Epithelial cell of prostate (primary cell): ENCODE data around the gene LYPLA2.
A peak's percentile ranks its signal among the peaks of the same experiment; 100 is the strongest.
"Not testable (repeated sequence)": the region's sequence is repeated elsewhere in the genome, so short reads cannot be mapped to it uniquely, and the experiment has no call there.

Experiments used
- DNase-seq: peaks from one replicate; pipeline ENCODE4 v3.0.0-alpha.2; 2011; ENCODE audit warnings: low read depth, low spot score
- H3K27ac ChIP-seq: fragments of 450-650 bp; 2 replicates; pipeline ENCODE4 v1.5.1; 2017; ENCODE audit warnings: mild to moderate bottlenecking

The LYPLA2 gene

DNA sequence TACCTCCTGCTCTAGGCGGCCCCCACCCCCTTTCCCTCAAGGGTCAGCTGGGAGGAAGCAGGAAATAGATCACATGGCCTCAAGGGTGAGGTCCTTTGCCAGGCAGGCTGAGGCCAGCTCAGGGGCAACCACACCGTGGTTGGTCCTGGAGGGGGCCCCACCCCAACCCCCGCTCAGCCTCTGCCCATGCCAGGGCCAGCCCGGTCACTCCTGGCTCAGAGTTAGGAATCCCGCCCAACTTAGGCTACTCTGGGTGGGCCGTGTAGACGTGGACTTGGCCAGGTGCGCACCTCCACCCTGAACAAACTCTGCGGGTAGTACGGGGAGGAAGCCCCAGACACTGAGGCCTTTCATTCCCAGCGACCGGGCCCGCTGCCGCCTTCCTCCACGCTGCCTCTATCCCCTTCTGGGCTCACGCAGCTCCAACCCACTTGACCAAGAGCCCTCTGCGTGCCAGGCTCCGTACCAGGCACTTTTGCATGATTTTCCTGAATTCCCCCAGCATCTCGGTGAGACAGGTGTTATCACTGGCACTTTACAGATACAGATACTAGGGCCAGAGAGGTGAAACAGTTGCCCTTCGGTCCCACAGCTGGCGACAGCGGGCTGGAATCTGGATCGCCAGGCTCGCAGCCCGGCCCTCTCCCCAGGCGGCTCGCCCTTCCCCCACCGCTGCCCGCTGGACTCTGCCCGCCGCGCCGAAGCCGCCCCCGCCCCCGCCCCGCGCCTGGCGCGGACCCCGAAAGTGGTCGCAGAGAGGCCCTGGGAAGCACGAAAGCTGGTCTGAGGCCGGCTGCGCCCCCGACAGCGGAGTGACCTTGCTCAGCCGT, 8.8 kb downstream of the LYPLA2 start:
- DNase-seq: peak; percentile 69
- H3K27ac ChIP-seq: peak overlapping the region; percentile 99

DNA sequence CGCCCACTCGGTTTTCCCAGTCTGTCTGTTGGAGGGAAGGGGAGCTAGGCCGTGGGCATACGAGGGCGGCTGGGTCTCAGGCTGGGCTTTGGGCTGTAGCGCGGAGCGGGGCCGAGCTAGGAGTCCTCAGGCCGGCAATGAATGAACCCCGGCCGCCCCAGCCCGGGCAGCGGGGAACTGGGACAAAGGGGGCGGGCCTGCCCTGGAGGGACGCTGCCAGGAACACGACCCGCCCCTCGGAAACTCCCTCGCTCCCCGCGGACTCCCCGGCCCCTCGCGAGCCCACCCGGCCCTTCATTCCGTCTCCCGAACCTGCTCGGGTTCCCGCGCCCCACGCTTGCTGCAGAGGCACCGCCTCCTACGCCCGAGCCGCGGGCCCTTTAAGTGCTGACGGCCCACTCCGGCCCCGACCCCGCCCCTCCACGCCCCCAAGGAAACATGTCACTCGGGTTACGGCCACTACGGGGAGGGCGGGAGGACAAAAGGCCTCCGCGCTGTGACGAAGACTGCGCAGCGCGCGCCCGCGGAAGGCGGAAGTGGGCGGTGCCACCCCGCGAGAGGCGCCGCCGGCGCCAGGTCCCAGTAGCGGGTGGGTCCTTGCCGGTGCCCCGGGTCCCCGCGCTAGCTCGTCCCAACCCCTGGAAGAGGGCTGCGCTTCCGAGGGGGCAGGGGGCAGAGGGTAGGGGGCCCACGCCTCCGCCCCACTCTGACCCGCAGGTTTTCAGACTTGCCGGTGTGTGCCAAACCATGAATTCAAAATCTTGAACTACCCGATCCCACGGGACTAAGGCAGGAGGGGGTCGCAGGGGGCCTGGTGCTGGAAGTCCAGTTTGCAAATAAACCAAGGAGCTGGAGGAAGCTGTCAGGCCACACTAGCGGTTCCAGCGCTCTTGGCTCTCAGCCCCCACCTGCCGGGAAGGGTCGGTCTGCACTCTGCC, 9.7 kb downstream of the LYPLA2 start, which contains the start of gene GALE:
Gene GALE, minus strand, starts transcription at position 355 of the 938 bp plus-strand sequence. CDS start 1,747 bp downstream, outside the sequence.
- peak within 1 kb of the TSS; percentile 99 for H3K27ac ChIP-seq
- DNase-seq: peak; percentile 79

DNA sequence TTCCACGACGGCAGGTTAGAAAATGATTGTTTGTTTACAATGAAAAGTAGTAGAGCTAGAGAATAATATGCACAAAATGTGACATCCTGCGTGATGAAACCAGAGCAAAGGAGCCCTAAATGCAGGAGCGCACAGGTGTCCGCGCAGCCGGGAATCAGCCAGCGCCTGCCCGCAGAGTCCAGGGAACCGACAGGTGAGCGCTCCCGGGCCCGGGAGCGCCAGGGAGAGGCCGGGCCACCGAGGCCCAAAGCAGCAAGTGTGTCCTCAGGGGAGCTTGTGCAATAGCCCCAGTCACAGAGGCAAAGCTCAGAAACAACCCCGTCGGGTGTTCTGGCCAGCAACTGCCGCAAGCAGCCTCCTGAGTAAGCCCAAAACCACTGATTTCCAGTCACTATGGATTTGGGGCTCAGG, 10.4 kb downstream of the LYPLA2 start:
- peak overlapping the region; percentile 99 for H3K27ac ChIP-seq
- DNase-seq: no peak

DNA sequence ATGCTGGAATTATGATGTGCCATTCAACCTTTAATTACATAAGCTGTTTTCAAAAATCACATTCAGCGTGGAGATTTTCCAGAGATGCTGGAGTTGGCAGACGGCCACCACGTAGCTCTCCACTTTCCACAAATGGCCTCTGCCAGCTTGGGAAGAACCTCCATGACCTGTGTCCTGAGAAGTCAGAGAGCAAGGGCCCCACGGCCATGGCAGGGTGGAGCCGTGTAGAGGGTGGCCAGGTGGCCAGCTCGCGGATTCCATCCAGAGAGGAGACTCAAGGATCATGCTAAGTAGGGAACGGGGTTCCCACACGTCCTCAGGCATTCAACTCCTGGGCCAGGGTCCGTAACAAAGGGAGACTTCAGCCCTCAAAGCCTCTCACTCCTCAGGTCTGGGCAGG, 10.9 kb downstream of the LYPLA2 start:
- no peak for DNase-seq

DNA sequence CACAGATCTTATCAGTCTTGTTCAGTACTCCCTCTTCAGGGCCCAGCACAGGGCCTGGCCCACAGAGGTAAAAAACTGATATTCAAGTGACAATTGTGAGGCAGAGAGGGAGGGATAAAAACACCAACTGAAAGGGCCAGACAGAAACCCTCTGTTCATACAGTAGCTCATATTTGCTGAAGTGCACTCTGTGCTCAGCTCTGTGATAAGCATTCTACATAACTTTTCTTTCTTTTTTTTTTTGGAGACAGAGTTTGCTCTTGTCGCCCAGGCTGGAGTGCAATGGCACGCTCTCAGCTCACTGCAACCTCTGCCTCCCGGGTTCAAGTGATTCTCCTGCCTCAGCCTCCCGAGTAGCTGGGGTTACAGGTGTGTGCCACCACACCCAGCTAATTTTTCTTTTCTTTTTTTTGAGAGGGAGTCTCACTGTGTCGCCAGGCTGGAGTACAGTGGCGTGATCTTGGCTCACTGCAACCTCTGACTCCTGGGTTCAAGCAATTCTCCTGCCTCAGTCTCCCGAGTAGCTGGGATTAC, 11.9 kb downstream of the LYPLA2 start:
- not testable (repeated sequence) for DNase-seq, H3K27ac ChIP-seq

More for the DNA sequence above, 10.9 kb downstream of the LYPLA2 start:
- H3K27ac ChIP-seq: peak overlapping the region; percentile 99

DNA sequence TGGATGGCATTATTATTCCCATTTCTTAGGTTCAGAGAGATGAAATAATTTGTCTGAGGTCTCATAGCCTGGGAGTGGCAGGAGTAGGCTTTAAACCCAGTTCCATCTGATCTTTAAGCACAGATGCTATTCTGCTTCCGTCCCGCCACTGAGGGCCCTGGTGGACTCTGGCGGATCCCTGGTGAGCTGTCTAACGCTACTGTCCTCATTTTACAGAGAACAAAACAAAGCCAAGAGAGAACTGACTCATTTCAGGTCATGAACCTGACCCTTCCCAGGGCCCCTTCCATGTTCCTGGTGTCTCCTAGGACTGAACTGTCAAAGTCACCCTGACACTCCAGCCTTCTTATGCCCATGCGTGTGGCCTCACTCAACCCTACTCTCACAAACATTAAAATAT, 12.7 kb downstream of the LYPLA2 start:
- H3K27ac ChIP-seq: no peak overlapping the region
- DNase-seq: no peak

DNA sequence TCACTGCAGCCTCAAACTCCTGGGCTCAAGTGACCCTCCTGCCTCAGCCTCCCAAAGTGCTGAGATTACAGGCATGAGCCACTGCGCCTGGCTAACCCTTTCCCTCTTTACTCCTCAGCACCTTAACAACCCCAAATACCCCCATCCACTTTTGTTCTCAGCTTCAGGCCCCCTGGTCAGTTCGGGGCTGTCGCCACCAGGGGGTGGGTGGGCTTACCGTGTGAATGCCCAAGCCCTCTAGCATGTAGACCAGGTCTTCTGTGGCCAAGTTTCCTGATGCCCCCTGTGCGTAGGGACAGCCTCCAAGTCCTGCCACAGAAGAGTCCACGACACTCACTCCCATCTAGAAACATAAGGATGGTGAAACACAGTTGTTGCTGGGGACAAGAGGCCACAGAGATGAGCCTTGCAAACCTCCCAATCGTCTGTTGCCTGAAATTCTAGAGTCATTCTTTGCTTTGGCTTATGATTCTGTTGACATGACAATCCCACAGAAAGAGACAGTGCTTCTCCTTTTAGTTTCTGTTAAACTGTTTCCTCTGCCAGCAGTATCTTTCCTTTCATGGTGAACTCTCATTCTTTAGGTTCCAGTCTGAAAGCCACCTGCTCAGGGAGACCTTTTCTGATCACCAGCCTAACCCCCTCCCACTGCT, 13.4 kb downstream of the LYPLA2 start:
- no peak for DNase-seq

DNA sequence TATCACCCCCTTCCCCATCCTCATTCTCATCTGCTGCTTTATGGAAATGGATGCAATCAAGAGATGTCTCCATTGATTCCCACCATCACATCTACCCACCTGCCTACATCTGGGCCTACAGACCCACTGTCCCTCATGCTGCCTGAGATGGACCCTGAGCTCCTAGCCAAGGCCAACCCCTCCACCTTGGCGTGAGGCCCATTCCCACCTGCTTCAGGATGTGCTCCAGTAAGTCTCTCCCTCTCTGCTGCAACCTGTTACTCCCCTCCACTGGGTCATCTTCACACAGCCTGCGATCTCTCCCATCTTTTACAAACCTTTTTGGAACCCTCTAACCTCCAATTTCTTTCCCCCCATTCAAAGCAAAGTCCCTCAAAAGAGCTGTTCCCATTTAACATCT, 14.1 kb downstream of the LYPLA2 start:
- H3K27ac ChIP-seq: no peak overlapping the region

More for the DNA sequence above, 13.4 kb downstream of the LYPLA2 start:
- H3K27ac ChIP-seq: no peak overlapping the region

DNA sequence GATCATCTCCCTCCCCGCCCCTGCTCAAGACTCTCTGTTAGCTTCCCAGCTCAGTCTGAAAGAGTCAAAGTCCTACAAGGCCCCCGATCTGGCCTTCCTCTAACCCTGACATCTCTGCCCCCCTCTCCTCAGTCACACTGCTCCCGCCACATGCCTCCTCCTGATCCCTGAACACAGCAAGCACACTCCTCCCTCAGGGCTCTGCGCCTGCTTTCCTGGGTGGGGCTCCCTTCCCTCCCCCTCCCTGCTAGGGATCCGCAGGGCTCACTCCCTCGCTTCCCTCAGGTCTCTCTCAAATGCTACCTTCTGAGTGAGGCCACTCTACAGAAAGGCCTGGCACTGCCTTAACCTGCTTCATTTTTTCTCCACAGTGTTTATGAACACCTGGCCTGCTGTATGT, 15.3 kb downstream of the LYPLA2 start:
- no peak for DNase-seq
- H3K27ac ChIP-seq: no peak overlapping the region

More for the DNA sequence above, 14.1 kb downstream of the LYPLA2 start:
- DNase-seq: no peak

DNA sequence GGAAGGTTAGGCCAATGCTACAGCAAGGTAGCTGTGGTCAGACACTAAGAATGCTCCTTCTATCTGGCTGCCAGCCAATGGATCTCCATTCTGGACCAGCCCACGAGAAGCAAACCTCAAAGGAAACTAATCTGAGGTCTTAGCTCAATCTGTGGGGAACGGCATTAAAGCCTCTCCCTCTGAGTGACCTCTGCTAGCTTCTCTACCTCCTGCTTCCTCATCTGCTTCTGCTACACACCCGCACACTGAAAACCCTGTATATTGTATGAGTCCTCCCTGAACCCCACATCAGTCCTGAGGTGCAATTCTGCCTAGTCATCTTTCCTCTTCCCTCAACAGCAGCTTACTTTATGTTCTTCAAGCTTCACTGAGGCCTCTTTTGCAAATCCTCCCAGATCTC, 16.5 kb downstream of the LYPLA2 start:
- no peak overlapping the region for H3K27ac ChIP-seq
- no peak for DNase-seq

DNA sequence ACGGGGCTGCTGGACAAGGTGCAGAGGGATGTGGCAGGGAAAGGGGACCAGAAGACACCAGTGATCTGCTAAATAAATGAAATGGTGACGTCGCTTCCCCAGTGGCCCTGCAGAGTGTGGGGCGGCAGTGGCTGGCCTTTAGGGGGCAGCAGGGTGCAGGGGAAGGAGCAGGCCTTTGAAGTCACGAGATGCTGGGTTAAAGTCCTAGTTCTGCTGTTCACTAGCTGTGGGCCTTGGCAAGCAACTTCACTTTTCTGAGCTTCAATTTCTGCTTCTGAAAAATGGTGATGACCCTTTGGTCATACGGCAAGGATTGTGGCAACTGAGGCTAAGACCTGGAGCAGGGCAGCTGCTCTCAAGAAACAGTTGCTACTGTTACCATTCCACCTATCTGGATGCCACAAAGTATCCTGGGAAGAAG, 18.8 kb downstream of the LYPLA2 start:
- peak overlapping the region; percentile 9 for H3K27ac ChIP-seq
- no peak for DNase-seq

DNA sequence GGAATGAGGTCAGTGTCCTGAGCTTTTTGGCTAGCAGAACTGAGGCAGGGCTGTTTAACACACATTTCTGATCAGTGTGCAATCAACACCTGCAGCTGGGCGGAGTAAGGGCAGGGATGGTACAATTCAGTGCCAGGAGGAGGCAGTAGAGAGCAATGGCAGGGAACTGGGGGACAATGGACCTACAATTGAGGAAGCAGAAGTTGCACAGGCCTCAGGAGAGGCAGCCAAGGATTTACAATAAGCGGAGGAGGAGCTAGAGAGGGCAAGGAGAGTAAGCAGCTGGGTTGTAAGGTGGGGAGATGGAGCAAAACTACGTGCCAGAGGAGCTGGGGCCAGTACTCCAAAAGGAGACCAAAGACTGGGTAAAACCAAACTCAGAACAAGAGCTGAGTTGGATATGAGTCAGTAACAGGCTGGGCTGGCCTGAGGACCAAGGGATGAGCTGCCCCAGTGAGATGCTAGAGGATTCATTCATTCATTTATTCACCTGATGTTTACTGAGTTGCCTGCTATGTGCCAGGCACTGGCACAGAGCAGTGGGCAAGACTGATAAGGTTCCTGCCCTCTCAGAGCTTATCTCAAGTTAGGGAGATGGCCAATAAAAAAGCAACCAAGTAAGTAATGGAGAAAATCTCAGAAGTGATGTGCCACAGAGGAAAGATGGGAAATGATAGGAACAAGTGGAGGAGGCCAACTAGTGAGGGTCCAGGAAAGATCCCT, 20.0 kb downstream of the LYPLA2 start:
- peak overlapping the region; percentile 9 for H3K27ac ChIP-seq
- no peak for DNase-seq

DNA sequence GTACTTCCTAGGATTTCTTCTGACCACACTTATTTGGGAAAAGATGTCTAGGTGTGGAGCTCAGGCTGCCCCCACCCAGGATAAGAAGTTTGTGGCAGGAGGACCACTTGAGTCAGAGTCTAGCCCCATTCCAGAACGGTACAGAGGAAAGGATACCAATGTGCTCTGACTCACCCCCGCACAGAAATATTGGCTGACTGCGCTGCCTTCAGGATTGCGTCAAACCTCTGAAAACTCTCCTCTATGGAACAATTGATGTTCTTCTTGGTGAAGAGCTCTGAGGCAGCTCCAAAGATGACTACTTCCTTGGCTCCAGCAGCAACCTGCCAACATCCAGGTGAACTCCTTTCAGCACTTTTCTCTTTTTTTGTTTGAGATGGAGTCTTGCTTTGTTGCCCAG, 23.1 kb downstream of the LYPLA2 start:
- no peak overlapping the region for H3K27ac ChIP-seq
- DNase-seq: no peak

DNA sequence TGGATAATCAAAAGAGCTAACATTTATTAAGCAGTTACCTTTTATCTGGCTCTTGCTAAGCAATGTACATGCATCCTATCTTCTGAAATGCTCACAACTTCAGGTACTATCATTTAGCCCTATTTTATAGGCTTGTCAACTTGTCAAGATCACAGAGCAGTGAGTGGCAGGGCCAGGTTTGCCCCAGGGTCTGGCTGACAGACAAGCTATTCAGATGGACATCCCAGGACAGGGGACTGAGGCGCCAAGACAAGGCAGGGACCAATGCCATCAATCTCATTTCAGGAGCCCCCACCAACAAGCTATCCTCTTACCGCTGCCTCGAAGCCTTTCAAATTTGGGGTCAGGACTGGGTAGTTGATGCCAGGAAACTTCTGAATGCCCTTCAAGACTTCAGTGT, 25.4 kb downstream of the LYPLA2 start:
- DNase-seq: no peak
- H3K27ac ChIP-seq: no peak overlapping the region

DNA sequence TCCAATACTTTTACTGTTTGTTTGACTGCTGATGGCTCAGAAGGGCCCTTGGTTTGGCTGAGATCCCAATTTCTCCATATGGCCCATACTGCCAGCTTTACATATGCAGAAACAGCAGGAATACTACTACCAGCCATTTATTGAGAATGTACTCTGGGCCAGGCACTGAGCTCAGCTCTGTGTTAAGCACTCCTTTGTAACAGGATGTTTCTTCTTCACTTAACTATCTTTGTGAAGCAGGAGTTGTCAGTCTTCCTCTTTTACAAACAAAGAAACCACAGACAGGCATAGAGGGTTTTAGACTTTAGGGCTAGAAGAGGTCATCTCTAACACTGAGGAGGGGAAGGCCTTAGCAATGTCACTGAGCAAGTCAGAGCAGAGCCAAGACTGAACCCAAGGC, 26.0 kb downstream of the LYPLA2 start:
- no peak overlapping the region for H3K27ac ChIP-seq
- DNase-seq: no peak

DNA sequence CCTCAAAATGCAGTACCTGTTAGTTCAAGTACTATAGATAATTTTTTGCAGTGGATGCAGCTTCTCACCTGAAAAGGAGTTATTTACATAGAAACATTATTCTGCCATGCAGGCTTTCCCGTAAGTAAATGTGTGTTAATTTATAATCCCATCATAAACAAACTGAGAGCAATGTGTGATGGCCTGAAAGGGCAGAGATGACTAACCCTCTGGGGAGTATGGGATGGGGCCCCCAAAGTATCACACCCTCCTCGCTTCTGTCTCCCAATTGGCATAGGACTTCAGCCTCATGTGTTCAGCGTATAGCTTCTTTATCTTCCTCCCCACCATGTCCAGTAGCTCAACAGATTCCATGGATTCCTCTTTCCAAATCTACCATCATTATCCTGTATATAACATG, 26.7 kb downstream of the LYPLA2 start:
- H3K27ac ChIP-seq: no peak overlapping the region
- no peak for DNase-seq

DNA sequence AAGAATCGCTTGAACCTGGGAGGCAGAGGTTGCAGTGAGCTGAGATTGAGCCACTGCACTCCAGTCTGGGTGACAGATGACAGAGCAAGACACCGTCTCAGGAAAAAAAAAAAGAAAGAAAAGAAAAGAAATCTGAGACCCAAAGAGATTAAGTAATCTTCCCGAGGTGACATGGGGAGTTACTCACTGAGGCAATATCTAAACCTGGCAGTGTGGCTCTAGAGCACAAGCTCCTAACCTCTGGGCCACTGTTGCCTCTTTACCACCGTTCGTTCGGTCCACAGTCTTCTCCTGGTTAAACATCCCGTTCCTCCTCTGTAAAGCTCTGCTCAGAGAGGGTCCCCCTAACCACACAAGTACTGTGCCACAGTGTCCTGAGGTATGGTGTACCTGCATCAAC, 32.8 kb downstream of the LYPLA2 start:
- no peak overlapping the region for H3K27ac ChIP-seq
- no peak for DNase-seq

DNA sequence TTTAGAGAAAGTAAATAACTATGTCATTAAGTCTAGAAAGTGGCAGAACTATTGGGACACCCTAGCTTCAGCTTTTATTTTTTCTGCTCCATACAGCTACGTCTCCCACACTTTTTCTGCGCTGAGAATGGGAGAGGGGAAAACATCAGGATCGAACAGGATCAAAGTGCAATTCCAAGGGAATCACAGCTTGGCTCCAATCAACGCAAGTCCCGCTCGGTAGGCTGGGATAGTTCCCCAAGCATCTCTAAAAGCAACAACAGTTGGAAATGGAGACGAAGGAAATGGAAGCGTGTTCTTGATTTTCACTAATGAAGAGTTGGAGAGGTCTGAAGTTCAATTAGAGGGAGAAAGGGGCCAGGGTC, 33.7 kb downstream of the LYPLA2 start:
- no peak for DNase-seq
- peak overlapping the region; percentile 63 for H3K27ac ChIP-seq

DNA sequence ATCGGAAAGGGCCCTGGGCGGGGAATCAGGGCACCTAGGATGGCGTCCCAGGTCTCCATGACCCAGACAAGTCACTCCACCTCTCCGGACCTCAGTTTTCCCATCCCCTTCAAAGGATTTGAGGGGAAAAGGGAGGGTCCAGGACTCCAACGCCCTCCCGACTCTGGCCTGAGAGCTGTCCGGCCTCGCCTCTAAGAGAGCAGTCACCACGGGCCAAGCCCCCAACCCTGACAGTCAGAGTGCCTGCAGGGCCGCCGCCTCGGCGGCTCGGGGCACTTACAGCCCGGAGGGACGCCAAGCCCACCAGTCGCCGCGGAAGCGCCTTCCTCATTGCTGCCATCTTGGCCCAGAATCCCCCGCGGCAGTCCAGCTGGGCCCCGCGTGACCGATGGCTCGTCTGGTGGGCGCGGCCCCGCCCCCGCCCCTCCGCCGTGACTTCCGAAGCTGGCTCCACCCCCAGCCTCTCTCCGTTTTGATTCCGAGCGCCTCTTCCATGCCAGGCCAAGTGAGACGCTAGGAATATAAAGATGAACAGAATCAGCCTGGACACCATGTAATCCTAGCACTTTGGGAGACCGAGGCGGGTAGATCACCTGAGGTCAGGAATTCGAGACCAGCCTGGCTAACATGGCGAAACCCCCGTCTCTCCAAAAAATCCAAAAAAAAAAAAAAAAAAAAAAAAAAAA, 34.3 kb downstream of the LYPLA2 start, which contains the start of gene HMGCL:
Gene HMGCL, minus strand, starts transcription at position 354 of the 686 bp plus-strand sequence. Its CDS starts 14 bp downstream, at position 340.
- DNase-seq: peak; percentile 34
- peak within 1 kb of the TSS; percentile 63 for H3K27ac ChIP-seq
